NT2/D1 (cell line): ENCODE results near the gene ARL11.

ENCODE experiments used
- SUZ12 ChIP-seq: IDR thresholded peaks from 2 replicates; pipeline ENCODE4 v1.6.1; 2011; ENCODE audit not compliant: insufficient read length, insufficient read depth; ENCODE audit errors: extremely low read depth
- YY1 ChIP-seq: IDR thresholded peaks from 2 replicates; pipeline ENCODE4 v1.6.1; 2011; ENCODE audit not compliant: insufficient read length, insufficient read depth
- ZNF274 ChIP-seq: IDR thresholded peaks from 2 replicates; pipeline ENCODE4 v1.6.1; 2011; ENCODE audit warnings: mild to moderate bottlenecking, low read depth, low read length

- TF ChIP-seq SUZ12 = no peak
- TF ChIP-seq YY1 = no peak
- TF ChIP-seq ZNF274 = no peak
Measured at GRCh38 chr13:49607761-49608160, 20.5 kb upstream of the ARL11 start.
